ENCODE data around the gene PNMA8A.

Gene PNMA8A

DNA sequence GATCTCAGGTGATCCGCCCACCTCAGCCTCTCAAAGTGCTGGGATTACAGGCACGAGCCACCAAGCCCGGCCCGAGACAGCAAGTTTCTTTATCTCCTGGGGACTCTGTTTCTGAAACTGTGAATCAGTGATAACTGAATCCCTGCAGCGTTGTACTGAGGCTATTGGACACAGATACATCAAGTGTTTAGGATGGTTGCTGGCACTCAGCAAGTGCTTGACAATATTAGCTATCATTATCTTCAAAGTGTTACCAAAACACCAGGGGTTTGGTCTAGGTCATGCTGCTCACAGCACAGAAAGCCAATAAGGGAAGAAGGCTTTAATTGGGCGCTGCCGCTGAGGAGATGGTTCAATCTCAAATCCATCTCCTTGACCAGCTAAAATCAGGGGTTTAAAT, 22.1 kb downstream of the PNMA8A start:
- Histone ChIP-seq H3K4me3 (ENCODE audit: low read depth, low read length) (no peak overlapping the region), H3K9me3 (ENCODE audit: control insufficient read depth, low read length) (no peaks in the 10 kb centered on the region), H3K9ac (no peak overlapping the region), H3K4me2 (ENCODE audit: low read length) (no peak overlapping the region), H3K27ac (no peak overlapping the region), H2AFZ (no peak overlapping the region), H3K27me3 (ENCODE audit: control insufficient read depth, insufficient read depth, low read length) (no peaks in the 10 kb centered on the region), H3K4me1 (no peaks in the 10 kb centered on the region), H3K36me3 (ENCODE audit: control insufficient read depth, insufficient read depth, low read length) (no peaks in the 10 kb centered on the region), H3K79me2 (no peaks in the 10 kb centered on the region)
- TF ChIP-seq, protein P1, sequence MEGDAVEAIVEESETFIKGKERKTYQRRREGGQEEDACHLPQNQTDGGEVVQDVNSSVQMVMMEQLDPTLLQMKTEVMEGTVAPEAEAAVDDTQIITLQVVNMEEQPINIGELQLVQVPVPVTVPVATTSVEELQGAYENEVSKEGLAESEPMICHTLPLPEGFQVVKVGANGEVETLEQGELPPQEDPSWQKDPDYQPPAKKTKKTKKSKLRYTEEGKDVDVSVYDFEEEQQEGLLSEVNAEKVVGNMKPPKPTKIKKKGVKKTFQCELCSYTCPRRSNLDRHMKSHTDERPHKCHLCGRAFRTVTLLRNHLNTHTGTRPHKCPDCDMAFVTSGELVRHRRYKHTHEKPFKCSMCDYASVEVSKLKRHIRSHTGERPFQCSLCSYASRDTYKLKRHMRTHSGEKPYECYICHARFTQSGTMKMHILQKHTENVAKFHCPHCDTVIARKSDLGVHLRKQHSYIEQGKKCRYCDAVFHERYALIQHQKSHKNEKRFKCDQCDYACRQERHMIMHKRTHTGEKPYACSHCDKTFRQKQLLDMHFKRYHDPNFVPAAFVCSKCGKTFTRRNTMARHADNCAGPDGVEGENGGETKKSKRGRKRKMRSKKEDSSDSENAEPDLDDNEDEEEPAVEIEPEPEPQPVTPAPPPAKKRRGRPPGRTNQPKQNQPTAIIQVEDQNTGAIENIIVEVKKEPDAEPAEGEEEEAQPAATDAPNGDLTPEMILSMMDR (IDR thresholded peaks at IDR 0.05), result no peak

DNA sequence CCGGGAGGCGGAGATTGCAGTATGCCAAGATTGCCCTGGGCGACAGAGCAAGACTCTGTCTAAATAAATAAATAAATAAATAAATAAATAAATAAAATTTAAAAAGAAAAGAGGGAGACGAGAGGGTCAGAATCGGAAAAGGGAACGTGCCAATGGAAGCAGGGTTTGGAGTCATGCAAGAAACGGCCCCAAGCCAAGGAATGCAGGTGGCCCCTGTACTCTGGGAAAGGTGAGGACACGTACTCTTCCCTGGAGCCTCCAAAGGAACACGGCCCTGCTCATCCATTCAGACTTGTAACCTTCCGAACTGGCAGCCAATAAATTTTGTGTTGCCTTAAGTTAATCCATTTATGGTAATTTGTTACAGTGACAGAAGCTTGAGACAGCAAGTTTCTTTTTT, 22.8 kb downstream of the PNMA8A start:
- H3K4me2 ChIP-seq (ENCODE audit: low read length), result no peak overlapping the region
- no peak overlapping the region for H3K9ac ChIP-seq
- no peaks in the 10 kb centered on the region for H3K27me3 ChIP-seq (ENCODE audit: control insufficient read depth, insufficient read depth, low read length)
- H3K36me3 ChIP-seq (ENCODE audit: control insufficient read depth, insufficient read depth, low read length), result no peaks in the 10 kb centered on the region
- H3K9me3 ChIP-seq (ENCODE audit: control insufficient read depth, low read length), result no peaks in the 10 kb centered on the region
- H3K4me1 ChIP-seq, result no peaks in the 10 kb centered on the region
- no peak overlapping the region for H2AFZ ChIP-seq
- no peak overlapping the region for H3K27ac ChIP-seq
- H3K79me2 ChIP-seq, result no peaks in the 10 kb centered on the region
- TF ChIP-seq, protein P1 (IDR thresholded peaks at IDR 0.05), result no peak
- no peak overlapping the region for H3K4me3 ChIP-seq (ENCODE audit: low read depth, low read length)

DNA sequence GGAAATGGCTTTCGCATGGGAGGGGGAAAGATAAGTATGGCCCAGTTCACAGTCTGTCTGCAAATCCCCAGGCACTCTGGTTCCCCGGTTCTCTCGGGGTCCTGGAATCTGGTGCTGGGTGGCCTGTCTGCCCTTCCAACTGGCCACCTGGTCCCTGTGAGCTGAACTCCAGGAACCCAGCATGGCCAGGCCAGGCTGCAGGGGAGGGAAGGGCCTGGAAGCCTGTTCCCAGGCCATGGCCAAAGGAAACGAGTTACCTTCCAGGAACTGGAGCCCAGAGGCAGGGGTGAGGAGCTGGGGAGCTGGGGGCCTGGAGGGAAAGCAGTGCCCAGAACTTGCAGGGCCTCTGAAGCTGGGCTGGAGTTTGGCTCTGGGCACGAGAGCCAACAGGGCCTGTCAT, 23.5 kb downstream of the PNMA8A start:
- no peaks in the 10 kb centered on the region for H3K79me2 ChIP-seq
- no peaks in the 10 kb centered on the region for H3K9me3 ChIP-seq (ENCODE audit: control insufficient read depth, low read length)
- no peaks in the 10 kb centered on the region for H3K4me1 ChIP-seq
- H2AFZ ChIP-seq, result no peak overlapping the region
- TF ChIP-seq, protein P1 (IDR thresholded peaks at IDR 0.05), result no peak
- no peak overlapping the region for H3K27ac ChIP-seq
- H3K36me3 ChIP-seq (ENCODE audit: control insufficient read depth, insufficient read depth, low read length), result no peaks in the 10 kb centered on the region
- H3K9ac ChIP-seq, result no peak overlapping the region
- H3K27me3 ChIP-seq (ENCODE audit: control insufficient read depth, insufficient read depth, low read length), result no peaks in the 10 kb centered on the region
- H3K4me3 ChIP-seq (ENCODE audit: low read depth, low read length), result no peak overlapping the region
- no peak overlapping the region for H3K4me2 ChIP-seq (ENCODE audit: low read length)

DNA sequence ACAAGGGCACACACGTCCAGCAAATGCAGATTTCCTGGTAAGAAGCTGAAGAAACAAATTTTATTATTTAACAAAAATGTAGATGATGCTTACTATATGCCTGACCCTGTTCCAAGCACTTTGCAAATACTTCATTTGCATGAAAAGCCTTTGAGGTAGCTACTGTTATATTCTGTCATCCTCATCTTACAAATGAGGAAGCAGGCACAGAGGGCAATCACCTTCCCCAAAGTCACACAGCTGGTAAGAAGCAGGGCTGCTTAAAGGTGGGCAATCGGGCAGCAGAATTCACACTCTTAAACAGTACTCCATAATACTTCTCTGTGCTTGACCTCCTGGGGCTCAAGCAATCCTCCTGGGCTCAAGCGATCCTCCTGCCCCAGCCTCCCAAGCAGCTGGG, 24.4 kb downstream of the PNMA8A start:
- no peak overlapping the region for H3K9ac ChIP-seq
- TF ChIP-seq, protein P1 (IDR thresholded peaks at IDR 0.05), result no peak
- H3K27ac ChIP-seq, result no peak overlapping the region
- no peaks in the 10 kb centered on the region for H3K9me3 ChIP-seq (ENCODE audit: control insufficient read depth, low read length)
- no peak overlapping the region for H3K4me3 ChIP-seq (ENCODE audit: low read depth, low read length)
- H3K36me3 ChIP-seq (ENCODE audit: control insufficient read depth, insufficient read depth, low read length), result no peaks in the 10 kb centered on the region
- no peaks in the 10 kb centered on the region for H3K4me1 ChIP-seq
- H3K79me2 ChIP-seq, result no peaks in the 10 kb centered on the region
- no peaks in the 10 kb centered on the region for H3K27me3 ChIP-seq (ENCODE audit: control insufficient read depth, insufficient read depth, low read length)
- H2AFZ ChIP-seq, result no peak overlapping the region
- no peak overlapping the region for H3K4me2 ChIP-seq (ENCODE audit: low read length)

DNA sequence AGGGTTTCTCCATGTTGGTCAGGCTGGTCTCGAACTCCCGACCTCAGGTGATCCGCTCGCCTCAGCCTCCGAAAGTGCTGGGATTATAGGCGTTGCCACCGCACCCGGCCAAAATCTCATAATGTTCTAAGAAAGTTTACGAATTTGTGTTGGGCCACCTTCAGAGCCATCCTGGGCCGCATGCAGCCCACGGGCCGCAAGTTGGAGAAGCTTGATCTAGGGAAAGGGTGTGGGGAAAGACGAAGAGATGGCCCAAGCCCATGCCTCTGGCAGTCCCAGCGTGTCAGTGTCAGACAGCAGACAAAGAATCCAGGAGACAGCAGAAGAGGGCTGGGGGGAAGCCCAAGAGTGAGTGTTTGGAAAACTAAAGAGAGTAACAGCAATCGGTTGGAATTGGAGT, 25.3 kb downstream of the PNMA8A start:
- no peaks in the 10 kb centered on the region for H3K9me3 ChIP-seq (ENCODE audit: control insufficient read depth, low read length)
- no peak overlapping the region for H3K4me2 ChIP-seq (ENCODE audit: low read length)
- H3K9ac ChIP-seq, result no peak overlapping the region
- no peaks in the 10 kb centered on the region for H3K36me3 ChIP-seq (ENCODE audit: control insufficient read depth, insufficient read depth, low read length)
- H3K27me3 ChIP-seq (ENCODE audit: control insufficient read depth, insufficient read depth, low read length), result no peaks in the 10 kb centered on the region
- H2AFZ ChIP-seq, result no peak overlapping the region
- H3K4me1 ChIP-seq, result no peaks in the 10 kb centered on the region
- H3K4me3 ChIP-seq (ENCODE audit: low read depth, low read length), result no peak overlapping the region
- TF ChIP-seq, protein P1 (IDR thresholded peaks at IDR 0.05), result no peak
- H3K27ac ChIP-seq, result no peak overlapping the region
- H3K79me2 ChIP-seq, result no peaks in the 10 kb centered on the region

Measured in parathyroid adenoma (tissue), 2 donors.